Body of pancreas (tissue), 4 donors: ENCODE results near the gene NACC1.
"Not testable (repeated sequence)": the region's sequence is repeated elsewhere in the genome, so short reads cannot be mapped to it uniquely, and the experiment has no call there.

Experiments
- CTCF ChIP-seq, 7 experiments: fragments of 450-650 bp in 4 of 7; fragments of 200-600 bp in 3 of 7; sonication (generic) in 3 of 7; IDR thresholded peaks; one replicate each; pipeline ENCODE4 v1.5.1; 2016 to 2019; ENCODE audit warnings: antibody characterized with exemption in 7 of 7
- POLR2A ChIP-seq, 3 donors: fragments of 450-650 bp; IDR thresholded peaks; one replicate each; pipeline ENCODE4 v1.6.1; 2016; ENCODE audit warnings: antibody characterized with exemption in 3 of 3, mild to moderate bottlenecking in 2 of 3

GRCh38 chr19:13178291-13178690, 60.2 kb downstream of the NACC1 start:
- not testable (repeated sequence) for TF ChIP-seq POLR2A, CTCF (IDR thresholded peaks at IDR 0.05)
